Measurements from ENCODE around the gene TUBA4A. TPM values are rescaled to one million over a fixed set of nuclear protein-coding genes. Genes with fewer than 3 reads are reported as not detected.

Gene TUBA4A
- total RNA-seq, 4 donors from 2014 or later = 8.0 to 24.6 (median 9.4) TPM

GRCh38 chr2:219218732-219219701, 34.7 kb downstream of the TUBA4A start, which contains the start of gene ABCB6:
ABCB6 (minus strand) TSS chr2:219218958; CDS start chr2:219218673, 285 bp downstream.
- peaks cover 4 to 68% (median 27%) of the 10 kb centered on the region in 3 donors for H3K36me3 ChIP-seq
- H3K27ac ChIP-seq = peak within 1 kb of the TSS; percentile 50 to 94 (median 89)
- peak; percentile 99 for DNase-seq (ENCODE audit: low spot score in 2 of 2)
- no peaks in the 10 kb centered on the region for H3K9me3 ChIP-seq
- H3K27me3 ChIP-seq = no peaks in the 10 kb centered on the region
- peak within 1 kb of the TSS; percentile 47 to 80 (median 66) for H3K4me3 ChIP-seq
- peaks cover 0 to 48% (median 24%) of the 10 kb centered on the region in 4 donors for H3K4me1 ChIP-seq
- WGBS, 2 donors = 8 to 9% methylated on average over 34 to 44 of the region's 71 CpGs
- TF ChIP-seq CTCF (IDR thresholded peaks at IDR 0.05) (peak in 1 of 5 experiments; percentile 31), EP300 (IDR thresholded peaks at IDR 0.05) (peak; percentile 85 to 92), POLR2A (IDR thresholded peaks at IDR 0.05) (peak; percentile 25 to 80)

- Histone ChIP-seq H3K27me3 (no peaks in the 10 kb centered on the region), H3K36me3 (peaks cover 0 to 68% (median 20%) of the 10 kb centered on the region in 3 donors), H3K4me3 (peak overlapping the region; percentile 47 to 80 (median 66)), H3K27ac (peak overlapping the region; percentile 50 to 94 (median 89)), H3K9me3 (no peaks in the 10 kb centered on the region), H3K4me1 (peaks cover 0 to 48% (median 24%) of the 10 kb centered on the region in 4 donors)
- no peak for TF ChIP-seq EP300 (IDR thresholded peaks at IDR 0.05)
- WGBS, 2 donors = 0 to 2% methylated on average over 11 to 28 of the region's 37 CpGs
- peak; percentile 29 to 40 for DNase-seq (ENCODE audit: low spot score in 2 of 2)
Observed at GRCh38 chr2:219218217-219218731, 35.4 kb downstream of the TUBA4A start.

GRCh38 chr2:219216535-219216915, 37.2 kb downstream of the TUBA4A start:
- Histone ChIP-seq H3K27me3 (no peaks in the 10 kb centered on the region), H3K9me3 (no peaks in the 10 kb centered on the region), H3K4me1 (peaks cover 0 to 48% (median 24%) of the 10 kb centered on the region in 4 donors), H3K4me3 (no peak overlapping the region), H3K36me3 (peaks cover 0 to 66% (median 11%) of the 10 kb centered on the region in 3 donors), H3K27ac (peak overlapping the region in 2 of 4 donors; percentile 94)
- no peak for DNase-seq (ENCODE audit: low spot score in 2 of 2)
- TF ChIP-seq POLR2A (IDR thresholded peaks at IDR 0.05) (no peak), CTCF (IDR thresholded peaks at IDR 0.05) (no peak), EP300 (IDR thresholded peaks at IDR 0.05) (no peak)
- 90 to 93% methylated on average over 6 of the region's 6 CpGs for WGBS, 2 donors

GRCh38 chr2:219215871-219216534, 37.7 kb downstream of the TUBA4A start:
- Histone ChIP-seq H3K4me1 (peaks cover 0 to 48% (median 24%) of the 10 kb centered on the region in 4 donors), H3K9me3 (no peaks in the 10 kb centered on the region), H3K36me3 (peaks cover 0 to 66% (median 6%) of the 10 kb centered on the region in 3 donors), H3K27me3 (no peaks in the 10 kb centered on the region), H3K27ac (no peak overlapping the region), H3K4me3 (no peak overlapping the region)
- DNase-seq (ENCODE audit: low spot score in 2 of 2) = no peak
- WGBS, 2 donors = 92% methylated on average over 26 to 27 of the region's 27 CpGs
- TF ChIP-seq EP300 (IDR thresholded peaks at IDR 0.05) (no peak), POLR2A (IDR thresholded peaks at IDR 0.05) (no peak)

GRCh38 chr2:219214786-219215185, 38.9 kb downstream of the TUBA4A start:
- H3K4me3 ChIP-seq = no peak overlapping the region
- H3K9me3 ChIP-seq = no peaks in the 10 kb centered on the region
- H3K27me3 ChIP-seq = no peaks in the 10 kb centered on the region
- no peak for TF ChIP-seq POLR2A (IDR thresholded peaks at IDR 0.05)
- TF ChIP-seq CTCF (IDR thresholded peaks at IDR 0.05) = no peak
- no peak for TF ChIP-seq EP300 (IDR thresholded peaks at IDR 0.05)
- peaks cover 0 to 66% (median 6%) of the 10 kb centered on the region in 3 donors for H3K36me3 ChIP-seq
- no peak overlapping the region for H3K27ac ChIP-seq
- peaks cover 0 to 42% (median 24%) of the 10 kb centered on the region in 4 donors for H3K4me1 ChIP-seq
- WGBS, 2 donors = 86 to 91% methylated on average over 6 of the region's 6 CpGs
- DNase-seq (ENCODE audit: low spot score in 2 of 2) = no peak

Measured in tibial nerve (tissue), 4 donors.